Esophagus squamous epithelium (tissue), 5 donors: ENCODE data around the gene ABCC5. TPM values are rescaled to one million over a fixed set of nuclear protein-coding genes. Genes with fewer than 3 reads are reported as not detected.

Experiments
- DNase-seq: peaks from one replicate; lab custom pipeline; 2025; lab: John Stamatoyannopoulos, UW
- H3K27ac ChIP-seq, 4 donors: fragments of 200-600 bp; sonication (generic); one replicate each; pipeline ENCODE4 v1.5.1; 2016 to 2019; ENCODE audit warnings: mild to moderate bottlenecking in 1 of 4
- H3K27me3 ChIP-seq, 4 donors: fragments of 200-600 bp; sonication (generic); 1 replicate in 3 of 4; 2 replicates in 1 of 4; pipeline versions ENCODE4 v1.5.1 to v1.6.0; 2017 to 2021; ENCODE audit warnings: antibody characterized with exemption in 1 of 4
- H3K36me3 ChIP-seq, 3 donors: fragments of 200-600 bp; sonication (generic); one replicate each; pipeline ENCODE4 v1.5.1; 2016 to 2019
- H3K4me1 ChIP-seq, 3 donors: fragments of 200-600 bp; sonication (generic); one replicate each; pipeline ENCODE4 v1.5.1; 2017 to 2019
- H3K4me3 ChIP-seq, 4 donors: fragments of 200-600 bp; sonication (generic); 1 replicate in 3 of 4; 2 replicates in 1 of 4; pipeline ENCODE4 v1.5.1; 2016 to 2019; ENCODE audit warnings: mild to moderate bottlenecking in 2 of 4, moderate library complexity in 1 of 4
- H3K9me3 ChIP-seq, 3 donors: fragments of 200-600 bp; sonication (generic); one replicate each; pipeline ENCODE4 v1.5.1; 2016 to 2019
- POLR2A ChIP-seq, 4 donors: fragments of 450-650 bp; IDR thresholded peaks; one replicate each; pipeline ENCODE4 v1.6.1; 2017; ENCODE audit warnings: antibody characterized with exemption in 4 of 4, mild to moderate bottlenecking in 4 of 4, moderate library complexity in 3 of 4
- WGBS, 2 donors: methylation state at CpG; one replicate each; pipeline ENCODE4 v1.1.5; 2018; 5-methylcytosine and 5-hydroxymethylcytosine counted together
- intact Hi-C: fragments of 100-400 bp; cut with DNase I; formaldehyde crosslinking; loops from one replicate; pipeline ENCODE4 v1.15.0; 2022
- total RNA-seq, 4 donors: library from RNA; depleted of rRNA; stranded (reverse); fragments of >200 nt; gene quantifications; one replicate each; pipeline ENCODE4 v1.1.0, GENCODE V29; 2016
- TF ChIP-seq, protein P1 (sequence below), 6 experiments: fragments of 450-650 bp in 4 of 6; fragments of 200-600 bp in 2 of 6; sonication (generic) in 2 of 6; IDR thresholded peaks; one replicate each; pipeline ENCODE4 v1.5.1; 2016 to 2019; ENCODE audit warnings: antibody characterized with exemption in 6 of 6, mild to moderate bottlenecking in 4 of 6, moderate library complexity in 4 of 6
- donor health status: DM: yes; HTN: yes; CAD: no.

ABCC5 gene
- total RNA-seq, 4 donors from 2014 or later = 34.3 to 50.2 (median 40.4) TPM

DNA sequence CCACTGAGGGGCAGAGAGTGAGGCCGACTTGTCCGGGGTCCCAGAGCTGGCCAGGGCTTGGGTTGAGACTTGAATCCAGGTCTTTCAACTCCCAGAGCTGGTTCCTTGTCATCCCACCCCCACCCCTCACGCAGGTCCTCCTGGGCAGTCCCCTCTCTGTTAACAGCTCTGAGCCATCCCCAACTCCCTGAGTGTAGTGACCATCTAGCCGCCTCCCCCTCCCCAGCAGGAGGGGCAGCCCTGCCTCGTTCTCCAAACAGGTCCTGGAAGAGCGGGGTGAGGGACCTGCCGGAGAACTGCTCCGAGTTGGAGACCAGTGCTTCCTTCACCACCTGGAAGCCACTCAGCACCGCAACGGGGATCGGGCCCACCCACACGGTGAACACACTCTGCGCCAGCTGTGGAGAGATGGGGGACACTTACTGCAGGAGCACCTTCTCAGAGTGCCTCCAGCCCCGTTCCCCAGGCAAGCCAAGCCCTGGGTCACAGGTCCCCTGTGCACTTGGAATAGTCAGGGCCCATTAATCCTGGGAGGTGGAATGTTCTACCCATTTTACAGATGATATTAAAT lies 108.6 kb downstream of the ABCC5 start:
- intact Hi-C loops = no loop called here
- 86 to 89% methylated on average over 3 to 6 of the region's 14 CpGs for WGBS, 2 donors
- no peak for DNase-seq
- H3K9me3 ChIP-seq = no peaks in the 10 kb centered on the region
- H3K36me3 ChIP-seq = no peaks in the 10 kb centered on the region
- no peak for TF ChIP-seq POLR2A (IDR thresholded peaks at IDR 0.05)
- TF ChIP-seq, protein P1, sequence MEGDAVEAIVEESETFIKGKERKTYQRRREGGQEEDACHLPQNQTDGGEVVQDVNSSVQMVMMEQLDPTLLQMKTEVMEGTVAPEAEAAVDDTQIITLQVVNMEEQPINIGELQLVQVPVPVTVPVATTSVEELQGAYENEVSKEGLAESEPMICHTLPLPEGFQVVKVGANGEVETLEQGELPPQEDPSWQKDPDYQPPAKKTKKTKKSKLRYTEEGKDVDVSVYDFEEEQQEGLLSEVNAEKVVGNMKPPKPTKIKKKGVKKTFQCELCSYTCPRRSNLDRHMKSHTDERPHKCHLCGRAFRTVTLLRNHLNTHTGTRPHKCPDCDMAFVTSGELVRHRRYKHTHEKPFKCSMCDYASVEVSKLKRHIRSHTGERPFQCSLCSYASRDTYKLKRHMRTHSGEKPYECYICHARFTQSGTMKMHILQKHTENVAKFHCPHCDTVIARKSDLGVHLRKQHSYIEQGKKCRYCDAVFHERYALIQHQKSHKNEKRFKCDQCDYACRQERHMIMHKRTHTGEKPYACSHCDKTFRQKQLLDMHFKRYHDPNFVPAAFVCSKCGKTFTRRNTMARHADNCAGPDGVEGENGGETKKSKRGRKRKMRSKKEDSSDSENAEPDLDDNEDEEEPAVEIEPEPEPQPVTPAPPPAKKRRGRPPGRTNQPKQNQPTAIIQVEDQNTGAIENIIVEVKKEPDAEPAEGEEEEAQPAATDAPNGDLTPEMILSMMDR (IDR thresholded peaks at IDR 0.05) = no peak
- H3K4me1 ChIP-seq = peaks cover 0 to 8% (median 4%) of the 10 kb centered on the region in 3 donors
- peaks cover 0 to 3% (median 0%) of the 10 kb centered on the region in 4 donors for H3K27me3 ChIP-seq
- no peak overlapping the region for H3K27ac ChIP-seq
- H3K4me3 ChIP-seq = no peak overlapping the region

DNA sequence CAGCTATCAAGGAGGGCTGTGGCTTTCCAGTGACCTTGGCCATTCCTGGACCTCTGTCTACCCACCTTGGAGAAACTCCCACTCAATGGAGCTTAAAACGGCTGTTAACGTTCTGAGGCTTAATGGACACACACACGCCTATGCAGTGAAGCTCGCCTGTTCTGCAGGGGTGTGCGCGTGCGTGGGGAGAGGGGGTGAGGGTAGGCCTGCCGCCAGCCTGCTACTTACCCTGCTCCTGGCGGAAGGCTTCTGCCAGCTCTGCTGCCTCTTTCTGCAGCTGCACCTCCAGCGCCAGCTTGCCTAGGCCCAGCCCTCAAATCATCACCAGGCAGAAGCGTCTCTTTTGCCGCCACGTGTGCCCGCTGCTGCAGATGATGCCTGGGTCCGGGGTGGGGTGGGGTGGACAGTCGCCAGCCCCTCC lies 109.8 kb downstream of the ABCC5 start:
- Histone ChIP-seq H3K4me3 (no peak overlapping the region), H3K27me3 (peaks cover 0 to 7% (median 0%) of the 10 kb centered on the region in 4 donors), H3K27ac (no peak overlapping the region), H3K9me3 (no peaks in the 10 kb centered on the region), H3K36me3 (no peaks in the 10 kb centered on the region), H3K4me1 (peaks cover 0 to 1% (median 0%) of the 10 kb centered on the region in 3 donors)
- intact Hi-C loops = no loop called here
- DNase-seq = no peak
- WGBS, 2 donors = no CpG with 5 or more reads among the region's 16 CpGs
- TF ChIP-seq, protein P1 (IDR thresholded peaks at IDR 0.05) = no peak
- TF ChIP-seq POLR2A (IDR thresholded peaks at IDR 0.05) = no peak

DNA sequence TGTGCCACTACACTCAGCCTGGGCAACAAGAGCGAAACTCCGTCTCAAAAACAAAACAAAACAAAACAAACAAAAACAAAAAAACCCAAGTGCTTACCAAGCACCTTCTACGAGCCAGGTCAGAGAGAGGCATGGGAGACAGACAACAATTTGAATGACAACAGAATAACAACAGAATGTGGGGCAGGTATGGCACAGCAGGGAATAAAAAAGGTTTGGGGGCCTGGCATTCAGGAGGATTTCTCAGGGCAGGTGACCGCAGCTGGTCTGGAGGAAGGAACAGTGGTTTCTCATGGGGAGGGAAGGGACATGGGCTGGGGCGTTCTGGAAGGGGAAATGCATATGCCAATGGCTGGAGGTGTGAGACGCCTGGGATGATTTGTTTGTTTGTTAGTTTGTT lies 110.5 kb downstream of the ABCC5 start:
- Histone ChIP-seq H3K9me3 (no peaks in the 10 kb centered on the region), H3K4me3 (no peak overlapping the region), H3K27ac (no peak overlapping the region), H3K36me3 (no peaks in the 10 kb centered on the region), H3K4me1 (no peaks in the 10 kb centered on the region), H3K27me3 (peaks cover 0 to 7% (median 0%) of the 10 kb centered on the region in 4 donors)
- intact Hi-C loops = no loop called here
- WGBS, 2 donors = 54 to 70% methylated on average over 4 to 6 of the region's 6 CpGs
- DNase-seq = no peak
- TF ChIP-seq POLR2A (IDR thresholded peaks at IDR 0.05) = no peak
- TF ChIP-seq, protein P1 (IDR thresholded peaks at IDR 0.05) = no peak

DNA sequence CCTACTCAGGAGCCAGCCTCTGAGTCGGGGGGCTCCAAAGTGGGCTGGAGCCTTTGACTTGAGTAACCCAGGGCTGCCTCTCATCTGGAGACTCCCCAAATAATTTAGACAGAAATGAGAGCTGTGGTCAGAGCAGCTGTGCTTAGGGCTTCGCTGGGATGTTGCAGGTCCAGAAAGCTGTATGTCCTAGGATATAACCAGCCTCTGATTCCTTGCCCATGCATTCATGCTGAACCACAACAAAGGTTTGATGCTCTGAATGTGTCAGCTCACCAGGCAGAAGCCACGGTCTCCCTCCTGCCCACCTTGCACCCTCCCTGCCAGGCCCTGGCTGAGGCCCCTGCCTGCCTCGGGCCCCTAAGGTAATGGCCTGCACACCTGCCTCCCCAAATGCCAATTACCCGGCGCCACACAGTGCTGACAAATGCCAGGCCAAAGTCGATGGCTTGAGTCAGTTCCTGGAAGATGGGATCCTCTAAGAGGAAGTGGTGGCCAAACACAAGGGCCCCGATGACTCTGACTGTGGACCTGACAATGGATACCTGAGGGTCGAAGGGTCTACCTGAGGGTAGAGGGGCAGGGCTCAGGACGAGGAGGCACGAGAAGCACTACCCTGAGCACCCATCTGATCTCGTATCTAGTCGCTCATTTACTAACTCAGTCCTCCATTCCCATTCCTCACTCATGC lies 111.3 kb downstream of the ABCC5 start:
- H3K4me3 ChIP-seq = no peak overlapping the region
- 72 to 91% methylated on average over 2 to 7 of the region's 13 CpGs for WGBS, 2 donors
- TF ChIP-seq, protein P1 (IDR thresholded peaks at IDR 0.05) = no peak
- no peak for TF ChIP-seq POLR2A (IDR thresholded peaks at IDR 0.05)
- H3K9me3 ChIP-seq = no peaks in the 10 kb centered on the region
- no peaks in the 10 kb centered on the region for H3K4me1 ChIP-seq
- peaks cover 0 to 7% (median 0%) of the 10 kb centered on the region in 4 donors for H3K27me3 ChIP-seq
- no peak overlapping the region for H3K27ac ChIP-seq
- intact Hi-C loops = no loop called here
- no peak for DNase-seq
- no peaks in the 10 kb centered on the region for H3K36me3 ChIP-seq
